NCI-H1417 (cell line): ENCODE measurements around the gene TREML2.
"Not testable (repeated sequence)": the region's sequence is repeated elsewhere in the genome, so short reads cannot be mapped to it uniquely, and the experiment has no call there.

Experiments used
- DNase-seq, 3 experiments: peaks; one replicate each; lab custom pipeline; 2025; lab: John Stamatoyannopoulos, UW

TREML2 gene

GRCh38 chr6:41208439-41209106, 7.6 kb upstream of the TREML2 start:
- no peak for DNase-seq

- no peak for DNase-seq
These were observed 3.2 kb upstream of the TREML2 start for GRCh38 chr6:41204156-41204555.

- DNase-seq: no peak
These were observed 820 bp upstream of the TREML2 start for GRCh38 chr6:41201764-41202173.

GRCh38 chr6:41200296-41200900, 551 bp downstream of the TREML2 start:
- DNase-seq: peak in 1 of 3 experiments; percentile 21

GRCh38 chr6:41199552-41200246, 1.2 kb downstream of the TREML2 start:
- DNase-seq: no peak

GRCh38 chr6:41197234-41197633, 3.7 kb downstream of the TREML2 start:
- no peak for DNase-seq

- no peak for DNase-seq
These were observed 6.6 kb downstream of the TREML2 start for GRCh38 chr6:41194386-41194785.

GRCh38 chr6:41193884-41194283, 7.1 kb downstream of the TREML2 start:
- no peak for DNase-seq

- DNase-seq: no peak
These were observed 7.7 kb downstream of the TREML2 start for GRCh38 chr6:41193171-41193734.

- no peak for DNase-seq
These were observed 9.4 kb downstream of the TREML2 start for GRCh38 chr6:41191569-41191968.

- DNase-seq: no peak
These were observed 10.2 kb downstream of the TREML2 start for GRCh38 chr6:41190791-41191190.

GRCh38 chr6:41189967-41190366, 11.0 kb downstream of the TREML2 start:
- DNase-seq: no peak

GRCh38 chr6:41189046-41189445, 11.9 kb downstream of the TREML2 start:
- DNase-seq: not testable (repeated sequence)

- DNase-seq: peak in 1 of 3 experiments; percentile 15
These were observed 12.7 kb downstream of the TREML2 start for GRCh38 chr6:41187924-41188886.

- DNase-seq: no peak
These were observed 14.9 kb downstream of the TREML2 start for GRCh38 chr6:41186031-41186562.

GRCh38 chr6:41184761-41185160, 16.2 kb downstream of the TREML2 start:
- DNase-seq: no peak

GRCh38 chr6:41182069-41183034, 18.6 kb downstream of the TREML2 start:
- peak; percentile 30 to 94 (median 73) for DNase-seq

- no peak for DNase-seq
These were observed 19.4 kb downstream of the TREML2 start for GRCh38 chr6:41181566-41181965.

GRCh38 chr6:41179163-41179562, 21.8 kb downstream of the TREML2 start:
- no peak for DNase-seq

- DNase-seq: no peak
These were observed 23.3 kb downstream of the TREML2 start for GRCh38 chr6:41177695-41178094.
